Measurements from ENCODE around the gene PIP5KL1.

The PIP5KL1 gene, protein sequence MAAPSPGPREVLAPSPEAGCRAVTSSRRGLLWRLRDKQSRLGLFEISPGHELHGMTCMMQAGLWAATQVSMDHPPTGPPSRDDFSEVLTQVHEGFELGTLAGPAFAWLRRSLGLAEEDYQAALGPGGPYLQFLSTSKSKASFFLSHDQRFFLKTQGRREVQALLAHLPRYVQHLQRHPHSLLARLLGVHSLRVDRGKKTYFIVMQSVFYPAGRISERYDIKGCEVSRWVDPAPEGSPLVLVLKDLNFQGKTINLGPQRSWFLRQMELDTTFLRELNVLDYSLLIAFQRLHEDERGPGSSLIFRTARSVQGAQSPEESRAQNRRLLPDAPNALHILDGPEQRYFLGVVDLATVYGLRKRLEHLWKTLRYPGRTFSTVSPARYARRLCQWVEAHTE

DNA sequence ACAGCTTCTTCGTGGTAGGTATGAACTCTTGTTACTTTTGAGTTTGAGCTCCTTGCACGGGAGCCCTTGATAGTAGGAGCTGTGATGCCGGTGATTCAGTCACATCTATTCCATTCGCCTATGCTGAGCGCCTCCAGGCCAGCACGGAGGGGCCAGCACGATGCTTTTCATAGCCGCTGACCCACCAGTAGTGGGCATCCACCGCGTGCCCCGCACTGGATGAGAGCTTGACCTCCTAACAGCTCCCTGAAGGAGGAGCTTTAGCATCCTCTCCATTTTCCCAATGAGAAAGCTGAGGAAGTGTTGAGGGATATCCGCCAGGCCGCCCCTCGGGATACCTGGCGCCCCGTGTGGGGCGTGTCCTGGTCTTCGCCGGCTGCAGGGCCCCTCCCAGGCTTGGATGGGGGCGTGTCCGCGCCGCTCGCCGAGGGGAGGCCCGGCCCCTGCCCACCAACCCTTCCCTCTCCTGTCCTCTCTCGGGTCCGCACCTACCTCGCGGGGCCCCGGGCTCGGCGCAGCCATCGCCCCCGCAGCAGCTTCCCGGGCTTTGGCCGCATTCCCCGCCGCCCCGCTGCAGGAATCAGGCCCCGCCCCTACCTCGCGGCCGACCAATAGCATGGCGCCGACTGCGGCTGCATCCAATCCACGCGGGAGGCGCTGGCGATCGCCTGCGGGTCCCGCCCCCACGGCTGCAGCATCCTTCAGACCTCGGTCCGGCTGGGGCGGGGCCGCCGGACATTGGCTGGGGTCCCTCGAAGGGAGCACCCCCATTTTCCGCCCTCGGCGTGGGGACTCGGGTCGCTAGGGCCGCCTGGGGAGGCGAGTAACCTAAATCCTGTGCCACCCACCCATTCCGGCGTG lies at the start of gene PIP5KL1:
Gene PIP5KL1, minus strand, starts transcription at position 547 of the 861 bp plus-strand sequence. Its CDS starts 25 bp downstream, at position 522.
- DNase-seq: peak in 52 of 56 donors; percentile 44 to 90 (median 74)

DNA sequence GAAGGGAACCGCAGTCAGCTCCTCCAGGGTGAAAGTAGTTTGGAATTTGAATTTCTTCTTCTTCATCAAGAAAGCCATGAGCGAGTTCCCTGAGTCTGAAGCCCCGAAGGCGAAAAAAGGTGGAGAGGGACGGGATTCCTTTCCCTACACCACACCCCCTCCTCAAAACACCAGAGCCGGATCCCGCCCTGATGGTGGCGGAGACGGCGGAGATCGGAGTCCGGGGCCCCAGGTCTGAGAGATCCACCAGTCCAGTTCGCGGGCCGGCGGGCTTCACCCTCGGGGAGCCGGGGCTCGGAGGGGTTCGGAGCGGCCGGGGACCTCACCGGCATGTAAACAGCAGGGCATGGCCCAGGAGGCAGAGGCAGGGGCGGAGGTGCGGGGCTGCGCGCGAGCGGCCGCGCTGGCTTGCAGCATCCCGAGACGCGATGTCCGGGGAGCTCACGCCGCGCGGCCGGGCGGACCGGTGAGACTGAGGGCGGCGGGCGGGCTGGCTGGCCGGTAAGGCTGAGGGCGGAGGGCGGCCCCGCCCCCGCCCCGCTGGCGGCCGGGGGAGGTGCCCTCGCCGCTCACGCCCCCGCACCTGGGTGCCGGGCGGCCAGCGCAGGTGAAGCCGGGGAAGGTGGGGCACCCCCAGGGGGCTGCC lies 49.6 kb upstream of the PIP5KL1 start:
- peak in 6 of 56 donors; percentile 51 to 65 (median 59) for DNase-seq

DNA sequence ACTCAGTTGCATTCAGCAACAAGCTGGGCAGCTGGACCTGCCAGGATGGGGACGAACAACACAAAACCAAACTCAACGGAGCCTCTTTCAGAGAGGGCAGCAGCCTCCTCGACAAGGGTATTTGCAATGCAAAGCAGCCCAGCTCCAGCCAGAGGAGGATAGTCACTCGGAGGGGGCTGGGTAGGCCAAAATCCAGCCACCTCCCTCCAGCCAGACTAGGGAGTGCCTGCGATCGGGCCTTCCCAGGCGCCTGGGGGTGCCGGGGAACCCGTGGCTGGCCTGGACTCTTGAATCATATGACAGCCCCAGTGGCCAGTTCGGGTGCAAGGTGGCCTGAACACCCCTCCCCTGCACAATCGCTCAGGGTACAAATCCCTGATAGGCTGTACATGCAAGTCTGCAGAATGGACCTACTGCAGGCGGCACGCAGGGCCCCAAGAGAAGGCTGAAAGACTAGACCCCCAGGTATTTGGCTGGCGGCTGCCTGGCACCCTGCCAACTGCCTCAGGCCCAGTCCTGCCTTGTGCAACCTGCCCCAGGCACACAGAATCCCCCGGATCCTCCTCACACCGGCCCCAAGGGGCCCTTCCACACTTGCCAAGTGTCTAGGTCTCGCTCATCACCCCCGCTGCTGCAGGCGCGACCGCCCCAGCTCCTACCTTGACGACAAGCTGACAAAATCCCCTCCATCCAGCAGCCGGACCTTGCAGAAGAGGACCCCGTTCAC lies 48.9 kb upstream of the PIP5KL1 start:
- peak in 53 of 56 donors; percentile 41 to 93 (median 82) for DNase-seq

DNA sequence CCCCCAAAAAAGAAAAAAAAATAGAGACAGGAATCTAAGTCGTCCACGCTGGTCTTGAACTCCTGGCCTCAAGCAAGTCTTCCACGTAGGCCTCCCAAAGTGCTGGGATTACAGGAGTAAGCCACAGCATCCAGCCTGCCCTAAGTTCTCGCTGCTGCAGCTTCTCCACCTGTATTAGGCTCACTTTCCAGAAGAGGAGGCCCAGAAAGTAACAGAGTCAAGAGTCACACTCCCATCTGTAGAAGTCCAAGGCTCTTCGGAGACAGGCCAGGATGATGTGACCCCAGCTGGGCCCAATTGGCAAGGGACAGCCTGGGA lies 48.4 kb upstream of the PIP5KL1 start:
- DNase-seq: no peak

DNA sequence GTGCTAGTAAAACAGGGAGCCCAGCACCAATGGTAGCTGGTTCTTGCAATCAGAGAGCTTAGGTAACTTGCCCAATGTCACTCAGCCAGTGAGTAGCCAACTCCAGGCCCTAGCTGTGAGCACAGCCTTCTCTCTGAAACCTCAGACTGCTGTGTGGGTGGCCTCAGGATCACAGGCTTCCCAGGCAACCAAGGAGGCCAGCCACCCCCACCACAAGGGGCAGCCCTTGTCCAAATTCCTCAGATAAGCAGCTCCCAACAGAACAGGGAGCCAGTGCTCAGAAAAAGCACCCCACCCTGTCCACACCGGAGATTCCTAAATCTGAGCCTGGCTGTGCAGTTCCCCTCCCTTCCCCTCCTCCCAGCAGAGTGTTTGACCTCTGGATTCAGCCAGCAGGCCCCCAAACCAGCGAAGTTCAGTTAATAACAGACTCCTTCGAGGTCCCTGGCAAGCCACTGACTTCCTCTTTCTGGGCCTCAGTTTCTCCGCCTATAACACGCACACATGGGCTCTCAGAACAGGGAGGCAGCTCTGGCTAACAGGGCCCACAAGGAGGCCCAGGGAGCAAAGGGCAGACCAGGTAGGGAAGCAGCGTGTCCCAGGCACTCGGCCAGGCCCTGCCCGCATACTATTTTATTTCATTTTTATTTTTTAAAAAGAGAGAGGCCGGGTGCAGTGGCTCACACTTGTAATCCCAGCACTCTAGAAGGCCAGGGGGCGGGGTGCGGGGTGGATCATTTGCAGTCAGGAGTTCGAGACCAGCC lies 47.5 kb upstream of the PIP5KL1 start:
- peak in 4 of 56 donors; percentile 21 to 42 (median 30) for DNase-seq

DNA sequence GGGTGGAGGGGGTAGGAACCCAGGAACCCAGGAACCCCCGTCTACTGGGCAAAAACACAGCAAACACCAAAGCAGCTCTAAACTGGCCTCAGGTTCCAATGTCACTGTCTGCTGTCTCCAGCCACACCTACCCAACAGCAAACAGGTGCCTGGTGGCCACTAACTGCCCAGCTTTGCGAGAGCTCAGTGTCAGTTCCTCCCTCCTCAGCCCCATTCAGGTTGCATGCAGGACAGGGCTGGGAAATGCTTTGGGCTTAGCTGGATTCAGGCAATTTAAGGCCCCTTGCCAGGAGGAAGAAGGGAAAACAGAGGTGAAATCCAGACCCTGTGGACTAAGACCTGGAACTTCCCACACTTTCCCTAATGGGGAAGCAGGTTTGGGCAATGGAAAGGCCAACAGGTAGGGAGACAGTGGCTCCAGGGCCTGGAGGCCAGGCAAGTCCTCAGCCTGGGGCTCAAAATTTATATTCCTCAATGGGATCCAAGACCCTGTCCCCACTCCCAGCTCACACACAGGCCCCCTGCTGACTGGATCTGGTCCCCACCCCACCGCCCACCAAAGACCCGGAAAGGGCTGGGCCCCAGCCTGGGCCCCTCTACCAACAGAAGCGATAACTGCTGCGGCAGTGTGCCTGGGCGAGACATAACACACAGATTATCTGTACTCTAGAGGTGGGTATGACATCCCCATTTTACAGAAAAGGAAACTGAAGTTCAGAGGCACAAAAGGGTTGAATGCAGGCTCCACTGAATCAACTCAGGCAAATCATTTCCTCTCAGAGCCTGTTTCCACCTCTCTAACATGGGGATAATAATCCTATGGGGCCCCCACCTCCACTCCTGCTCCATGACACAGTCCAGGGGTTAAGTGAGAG lies 46.7 kb upstream of the PIP5KL1 start:
- no peak for DNase-seq

DNA sequence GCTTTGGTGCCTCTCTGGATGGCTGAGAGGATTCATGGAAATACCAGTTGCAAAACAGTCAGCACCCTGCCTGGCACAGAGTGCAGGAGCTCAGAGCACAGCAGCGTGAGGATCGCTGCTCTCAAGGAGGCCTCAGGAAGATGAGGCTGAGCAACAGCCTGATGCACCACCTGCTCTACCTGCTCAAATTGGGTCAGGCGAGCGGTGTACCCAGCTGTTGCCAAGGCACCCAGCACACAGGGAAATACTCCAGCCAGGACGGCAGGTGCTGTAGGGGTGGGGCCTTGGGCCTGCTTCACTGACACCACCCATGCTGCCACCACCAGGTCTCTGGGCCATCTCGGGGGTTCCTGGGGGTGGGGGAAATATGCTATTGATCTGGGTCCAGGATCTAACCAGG lies 45.9 kb upstream of the PIP5KL1 start:
- DNase-seq: peak in 9 of 56 donors; percentile 21 to 61 (median 38)

DNA sequence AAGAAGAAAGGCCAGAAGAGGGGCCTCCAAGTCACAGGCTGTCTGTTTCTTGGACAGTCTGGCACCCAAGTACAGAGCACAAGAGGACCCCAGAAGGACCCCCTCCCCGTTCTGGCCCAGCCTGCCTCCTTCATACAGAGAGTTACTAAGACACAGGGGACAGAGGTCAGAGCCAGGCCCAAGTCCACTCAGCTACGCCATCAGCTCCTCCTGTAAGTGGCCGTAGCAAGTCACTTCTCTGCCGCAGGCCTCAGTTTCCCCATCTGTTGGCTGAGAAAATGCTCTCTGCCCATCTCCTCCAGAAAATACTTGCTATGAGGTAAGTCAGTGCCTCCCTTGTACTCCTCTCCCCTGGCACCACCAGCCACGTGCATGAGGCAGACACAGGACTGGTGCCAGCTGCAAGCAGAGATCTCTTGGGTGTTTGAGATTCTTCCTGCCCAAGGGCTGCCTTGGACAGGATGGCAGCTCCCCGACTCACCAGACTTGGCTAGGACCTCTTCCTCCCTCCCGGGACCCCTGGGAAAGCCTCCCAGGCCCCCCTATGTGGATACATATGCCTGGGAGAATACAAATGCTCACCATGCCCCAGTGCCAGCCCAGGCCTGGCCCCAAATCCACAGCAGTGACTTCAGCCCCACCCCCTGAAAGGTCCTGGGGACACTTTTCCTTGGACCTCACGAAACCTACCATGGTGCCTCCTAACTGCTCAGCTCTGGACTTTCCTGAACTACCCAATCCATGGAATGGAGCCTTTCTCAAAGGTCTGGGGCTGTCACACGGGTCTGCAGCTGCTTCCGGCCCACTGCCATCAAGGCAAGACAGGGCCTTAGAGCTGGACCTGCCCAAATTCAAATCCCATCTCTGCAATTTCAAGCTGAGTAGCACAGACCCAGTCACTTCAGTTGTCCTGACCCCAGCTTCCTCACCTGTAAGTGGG lies 45.1 kb upstream of the PIP5KL1 start:
- DNase-seq: peak in 34 of 56 donors; percentile 30 to 76 (median 52)

DNA sequence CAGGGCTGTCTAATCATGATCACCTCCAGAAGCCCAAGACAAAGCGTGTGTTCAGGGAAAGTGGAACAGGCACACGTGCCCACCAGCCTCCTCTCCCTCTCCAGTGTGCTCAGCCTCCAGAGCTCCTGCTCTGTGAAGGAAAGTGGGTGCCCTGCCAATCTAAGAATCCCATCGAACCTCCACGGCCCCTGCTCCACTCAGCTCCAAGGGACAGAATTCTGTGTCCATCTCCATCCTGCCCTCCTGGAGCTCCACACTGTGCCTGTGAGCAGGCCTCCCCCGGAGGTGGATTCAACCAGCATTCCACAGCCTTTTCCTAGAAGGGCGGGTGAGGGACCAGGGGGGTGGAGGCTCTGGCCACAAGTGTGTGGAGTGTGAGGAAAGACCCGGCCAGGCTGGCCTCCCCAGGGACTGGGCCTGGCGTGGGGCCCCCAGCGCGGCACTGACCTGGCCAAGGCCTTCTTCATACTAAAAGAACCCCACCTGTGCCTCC lies 44.2 kb upstream of the PIP5KL1 start:
- peak in 22 of 56 donors; percentile 36 to 68 (median 52) for DNase-seq

DNA sequence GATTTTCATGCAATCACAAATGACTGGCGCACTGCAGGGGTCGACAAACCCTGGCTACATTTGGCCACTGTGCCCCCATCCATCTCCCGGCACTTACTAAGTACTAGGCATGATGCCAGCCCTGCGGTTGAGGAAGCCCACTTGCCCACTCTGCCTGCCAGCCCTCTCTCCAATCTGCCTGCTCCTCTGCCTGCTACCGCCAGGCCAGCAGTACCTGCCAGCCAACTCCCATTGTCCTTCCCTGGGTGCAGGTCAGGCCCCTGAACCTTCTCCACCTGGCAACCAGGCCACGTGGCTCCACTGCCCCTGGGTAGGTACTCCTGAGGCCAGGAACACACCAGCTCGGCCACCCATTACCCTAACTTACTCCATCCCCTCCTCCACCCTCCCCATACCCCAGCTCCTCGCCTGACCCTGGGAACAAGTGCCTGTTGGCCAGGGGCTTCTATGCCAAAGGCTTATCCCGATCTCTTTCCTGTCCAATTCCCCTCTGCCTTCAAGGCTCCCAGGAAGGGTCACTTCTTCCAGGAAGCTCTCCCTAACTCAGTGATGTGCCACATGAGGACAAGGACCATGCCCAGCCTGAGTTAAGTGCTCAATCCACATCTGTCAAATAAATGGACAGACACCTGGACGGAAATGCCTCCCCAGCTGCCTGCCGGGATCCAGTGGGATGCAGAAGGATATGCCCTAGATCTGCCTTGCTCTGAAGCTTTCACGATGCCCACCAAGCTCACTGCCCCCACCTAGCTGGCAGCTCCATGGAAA lies 43.6 kb upstream of the PIP5KL1 start:
- DNase-seq: peak in 1 of 56 donors; percentile 57

DNA sequence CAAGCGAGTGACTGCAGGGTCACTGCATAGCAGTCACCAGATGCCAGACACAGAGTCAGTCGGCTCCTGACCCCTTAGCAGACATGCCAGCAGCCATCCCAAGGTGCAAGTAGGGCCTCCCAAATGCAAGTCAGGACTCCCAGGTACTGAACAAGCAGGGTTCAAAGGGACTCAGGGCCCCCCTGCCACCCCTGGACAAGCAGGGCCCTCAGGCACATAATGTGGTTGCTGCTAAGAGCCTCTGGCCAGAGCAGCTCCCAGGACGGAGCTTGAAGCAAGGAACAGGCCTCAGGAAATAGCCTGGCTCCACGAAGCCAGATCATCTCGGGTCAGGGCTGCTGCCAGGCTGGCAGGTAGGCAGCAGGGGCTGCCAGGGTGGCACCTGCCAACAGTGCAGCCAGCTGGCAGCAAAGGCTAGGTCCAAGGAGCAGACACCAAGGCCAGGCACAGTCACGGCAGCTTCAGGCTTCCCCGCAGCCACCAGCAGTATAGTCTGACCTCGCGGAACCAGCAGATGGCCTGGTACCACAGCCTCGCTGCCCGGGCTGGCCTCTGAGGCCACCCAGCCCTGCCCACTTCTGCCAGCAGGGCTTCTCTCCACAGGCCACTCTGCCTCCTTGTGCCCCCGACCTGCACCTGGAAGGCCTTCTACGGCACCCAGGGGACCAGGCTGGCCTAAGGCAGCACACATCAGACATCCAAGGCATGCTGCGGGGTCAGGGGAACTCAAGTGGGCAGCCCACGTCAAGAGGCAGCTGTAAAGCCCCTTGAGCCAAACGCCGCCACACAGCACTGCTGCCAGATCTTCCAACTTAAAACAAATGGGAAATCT lies 42.8 kb upstream of the PIP5KL1 start:
- peak in 21 of 56 donors; percentile 30 to 64 (median 50) for DNase-seq

DNA sequence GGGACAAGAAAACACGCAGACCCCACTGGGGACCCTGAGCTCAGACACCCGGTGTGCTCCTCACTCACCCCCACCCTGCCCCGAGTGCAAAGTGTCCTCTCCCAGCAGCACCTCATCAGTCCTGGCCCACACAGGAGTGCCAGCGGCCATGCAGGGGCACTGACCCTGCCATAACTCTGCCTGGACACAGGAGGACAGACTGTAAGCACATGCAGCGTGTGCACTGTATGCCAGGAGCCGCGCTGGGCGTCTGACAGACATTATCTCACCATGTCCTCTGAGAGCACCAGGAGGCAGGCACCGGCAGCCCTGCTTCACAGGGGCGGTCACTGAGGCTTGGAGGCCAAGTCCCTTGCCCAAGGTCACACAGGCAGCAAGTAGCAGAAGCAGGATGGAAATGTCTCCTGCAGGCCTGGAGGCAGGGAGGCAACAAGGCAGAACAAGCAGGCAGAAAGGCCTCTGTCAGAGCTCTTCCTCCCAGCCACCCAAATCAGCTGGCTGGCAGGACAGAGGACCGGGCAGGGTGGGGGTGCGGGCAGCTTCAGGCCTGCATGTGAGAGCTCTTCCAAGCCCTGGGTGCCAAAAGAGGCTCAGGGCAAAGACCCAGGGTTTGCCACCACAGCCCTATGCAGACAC lies 41.8 kb upstream of the PIP5KL1 start:
- peak in 43 of 56 donors; percentile 32 to 89 (median 74) for DNase-seq

DNA sequence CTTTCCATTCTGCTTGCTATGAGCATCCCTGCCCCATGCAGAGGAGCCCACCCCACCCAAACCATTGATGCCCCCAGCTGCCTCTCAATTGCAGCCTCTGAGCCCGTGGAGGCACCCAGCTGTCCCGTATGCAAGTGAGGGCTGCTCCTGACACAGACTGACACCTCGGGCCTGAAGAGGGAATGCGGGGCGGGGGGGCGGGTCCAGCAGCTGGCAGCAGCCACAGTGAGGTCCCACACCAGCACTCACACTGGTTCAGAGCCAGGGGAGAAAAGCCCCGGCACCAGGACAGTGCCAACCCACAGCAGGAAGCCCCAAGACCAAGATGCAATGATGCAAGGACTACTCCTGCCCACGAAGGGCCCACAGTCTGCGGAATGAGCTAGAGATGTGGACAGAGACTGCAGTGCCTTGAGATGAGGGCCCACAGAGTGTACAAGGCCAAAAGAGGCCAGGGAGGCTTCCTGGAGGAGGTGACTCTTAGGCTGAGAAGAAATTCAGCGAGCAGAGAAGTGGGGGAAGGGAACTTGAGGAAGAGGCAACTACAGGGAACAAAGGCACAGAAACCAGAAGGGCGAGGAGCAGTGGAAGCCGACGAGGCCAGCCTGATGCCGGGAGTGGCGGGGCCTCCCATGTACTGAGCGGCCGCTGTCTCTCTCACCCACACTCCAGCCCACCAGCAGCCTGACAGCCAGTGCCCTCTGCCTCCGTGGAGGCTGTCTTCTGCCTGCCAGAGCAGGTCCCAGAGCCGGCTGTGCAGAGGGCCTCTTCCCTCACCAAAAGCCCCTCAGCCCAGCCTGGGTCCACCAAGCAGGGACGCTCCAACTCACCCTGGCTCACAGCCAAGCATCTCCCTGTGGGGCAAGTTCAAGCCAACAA lies 41.0 kb upstream of the PIP5KL1 start:
- peak in 54 of 56 donors; percentile 43 to 98 (median 87) for DNase-seq

All from nucleus accumbens (tissue), 56 donors.